Erythroblast (primary cell): ENCODE data around the gene RASA3.

Experiments
- DNase-seq, 2 experiments: peaks; one replicate each; lab custom pipeline; 2025; lab: John Stamatoyannopoulos, UW
- GATA1 ChIP-seq: IDR thresholded peaks from 2 replicates; pipeline ENCODE4 v1.6.1; 2011; ENCODE audit warnings: low read depth, mild to moderate bottlenecking, control low read depth, low read length, moderate library complexity
- POLR2A ChIP-seq: IDR thresholded peaks from 2 replicates; pipeline ENCODE4 v1.6.1; 2011; ENCODE audit warnings: mild to moderate bottlenecking, low read length

Gene RASA3

GRCh38 chr13:114050536-114051450 lies 81.6 kb downstream of the RASA3 start:
- no peak for TF ChIP-seq GATA1
- no peak for TF ChIP-seq POLR2A
- no peak for DNase-seq

- DNase-seq: no peak
- no peak for TF ChIP-seq GATA1
- no peak for TF ChIP-seq POLR2A
These were observed 82.8 kb downstream of the RASA3 start for GRCh38 chr13:114049626-114050101.

- DNase-seq: no peak
- TF ChIP-seq POLR2A (no peak), GATA1 (no peak)
These were observed 83.4 kb downstream of the RASA3 start for GRCh38 chr13:114049026-114049425.

- no peak for TF ChIP-seq GATA1
- TF ChIP-seq POLR2A: no peak
- DNase-seq: no peak
These were observed 84.0 kb downstream of the RASA3 start for GRCh38 chr13:114048443-114048842.

- DNase-seq: no peak
- TF ChIP-seq GATA1 (no peak), POLR2A (no peak)
These were observed 85.0 kb downstream of the RASA3 start for GRCh38 chr13:114047358-114047881.

GRCh38 chr13:114046431-114046975 lies 85.9 kb downstream of the RASA3 start:
- TF ChIP-seq GATA1 (no peak), POLR2A (no peak)
- DNase-seq: no peak

GRCh38 chr13:114045113-114045735 lies 87.2 kb downstream of the RASA3 start:
- TF ChIP-seq POLR2A (no peak), GATA1 (no peak)
- no peak for DNase-seq

GRCh38 chr13:114044486-114044885 lies 87.9 kb downstream of the RASA3 start:
- TF ChIP-seq POLR2A (no peak), GATA1 (no peak)
- no peak for DNase-seq

- peak in 1 of 2 experiments; percentile 10 for DNase-seq
- TF ChIP-seq GATA1 (no peak), POLR2A (no peak)
These were observed 88.9 kb downstream of the RASA3 start for GRCh38 chr13:114043421-114044053.

- TF ChIP-seq POLR2A (no peak), GATA1 (no peak)
- DNase-seq: no peak
These were observed 90.2 kb downstream of the RASA3 start for GRCh38 chr13:114042066-114042815.

GRCh38 chr13:114041493-114041892 lies 90.9 kb downstream of the RASA3 start:
- DNase-seq: no peak
- no peak for TF ChIP-seq POLR2A
- TF ChIP-seq GATA1: no peak

- no peak for TF ChIP-seq POLR2A
- no peak for TF ChIP-seq GATA1
- no peak for DNase-seq
These were observed 92.8 kb downstream of the RASA3 start for GRCh38 chr13:114039471-114040141.
